Stimulated activated naive B cell treated with anti-CD40 and anti-IgM and Interleukin-4, amounts not matched to agents 10 μg/mL and 1 μg/mL and 100 μg/mL, for 72 hours (primary cell): ENCODE data around the gene KCNJ6.
A peak's percentile ranks its signal among the peaks of the same experiment; 100 is the strongest.
"Not testable (repeated sequence)": the region's sequence is repeated elsewhere in the genome, so short reads cannot be mapped to it uniquely, and the experiment has no call there.

Source experiments
- ATAC-seq, 2 donors: fragments of 150-1000 bp; cut with Tn5 transposase; replicated peaks; 2 replicates each; pipeline ENCODE4 v1.10.0; 2021; ENCODE audit warnings: moderate library complexity in 1 of 2
- DNase-seq: peaks from one replicate; pipeline ENCODE4 v3.0.0; 2021
- H3K27ac Mint-ChIP-seq: one replicate; pipeline ENCODE4 v1.8.0; 2022; ENCODE audit warnings: mild to moderate bottlenecking, mixed read lengths
- H3K27me3 Mint-ChIP-seq, 2 donors: one replicate each; pipeline ENCODE4 v1.8.0; 2022; ENCODE audit warnings: mixed read lengths in 2 of 2
- H3K36me3 Mint-ChIP-seq, 2 donors: one replicate each; pipeline ENCODE4 v1.8.0; 2022; ENCODE audit warnings: mixed read lengths in 2 of 2, mild to moderate bottlenecking in 1 of 2
- H3K4me1 Mint-ChIP-seq, 2 donors: one replicate each; pipeline ENCODE4 v1.8.0; 2022; ENCODE audit warnings: mixed read lengths in 2 of 2, mild to moderate bottlenecking in 1 of 2
- H3K4me3 Mint-ChIP-seq, 2 donors: one replicate each; pipeline ENCODE4 v1.8.0; 2022; ENCODE audit warnings: mild to moderate bottlenecking in 2 of 2, mixed read lengths in 2 of 2, moderate library complexity in 1 of 2
- H3K9me3 Mint-ChIP-seq, 2 donors: one replicate each; pipeline ENCODE4 v1.8.0; 2022; ENCODE audit warnings: mixed read lengths in 2 of 2, mild to moderate bottlenecking in 1 of 2

Gene KCNJ6

GRCh38 chr21:37753122-37753599 lies 163.1 kb downstream of the KCNJ6 start:
- no peaks in the 10 kb centered on the region for H3K27me3 Mint-ChIP-seq
- H3K27ac Mint-ChIP-seq, result no peak overlapping the region
- DNase-seq, result no peak
- no peak overlapping the region for H3K4me3 Mint-ChIP-seq
- H3K9me3 Mint-ChIP-seq, result peaks cover 0 to 2% of the 10 kb centered on the region in 2 donors
- no peaks in the 10 kb centered on the region for H3K4me1 Mint-ChIP-seq
- no peak for ATAC-seq
- H3K36me3 Mint-ChIP-seq, result no peaks in the 10 kb centered on the region

GRCh38 chr21:37751268-37751975 lies 164.8 kb downstream of the KCNJ6 start:
- no peaks in the 10 kb centered on the region for H3K36me3 Mint-ChIP-seq
- DNase-seq (no peak), ATAC-seq (no peak)
- H3K9me3 Mint-ChIP-seq, result peaks cover 3 to 4% of the 10 kb centered on the region in 2 donors
- no peaks in the 10 kb centered on the region for H3K4me1 Mint-ChIP-seq
- no peak overlapping the region for H3K4me3 Mint-ChIP-seq
- H3K27me3 Mint-ChIP-seq, result peaks cover 0 to 3% of the 10 kb centered on the region in 2 donors
- H3K27ac Mint-ChIP-seq, result no peak overlapping the region

- Mint-ChIP-seq H3K27ac (no peak overlapping the region), H3K9me3 (peaks cover 3 to 6% of the 10 kb centered on the region in 2 donors), H3K27me3 (peaks cover 0 to 3% of the 10 kb centered on the region in 2 donors), H3K36me3 (no peaks in the 10 kb centered on the region), H3K4me3 (no peak overlapping the region), H3K4me1 (no peaks in the 10 kb centered on the region)
- ATAC-seq (no peak), DNase-seq (no peak)
Measured at GRCh38 chr21:37749132-37749531, 167.1 kb downstream of the KCNJ6 start.

- Mint-ChIP-seq H3K27ac (no peak overlapping the region), H3K9me3 (peaks cover 3 to 6% of the 10 kb centered on the region in 2 donors), H3K36me3 (no peaks in the 10 kb centered on the region), H3K27me3 (peaks cover 0 to 3% of the 10 kb centered on the region in 2 donors), H3K4me1 (no peaks in the 10 kb centered on the region), H3K4me3 (no peak overlapping the region)
- ATAC-seq (no peak), DNase-seq (no peak)
Measured at GRCh38 chr21:37748351-37748750, 167.9 kb downstream of the KCNJ6 start.

- Mint-ChIP-seq H3K27me3 (peaks cover 0 to 3% of the 10 kb centered on the region in 2 donors), H3K36me3 (no peaks in the 10 kb centered on the region), H3K4me3 (no peak overlapping the region)
Measured at GRCh38 chr21:37746849-37747248, 169.4 kb downstream of the KCNJ6 start.

GRCh38 chr21:37744551-37744950 lies 171.7 kb downstream of the KCNJ6 start:
- no peaks in the 10 kb centered on the region for H3K36me3 Mint-ChIP-seq
- no peak overlapping the region for H3K27ac Mint-ChIP-seq
- H3K4me3 Mint-ChIP-seq, result no peak overlapping the region
- H3K27me3 Mint-ChIP-seq, result peaks cover 0 to 3% of the 10 kb centered on the region in 2 donors
- peaks cover 2 to 6% of the 10 kb centered on the region in 2 donors for H3K4me1 Mint-ChIP-seq
- DNase-seq (no peak), ATAC-seq (no peak)
- H3K9me3 Mint-ChIP-seq, result peaks cover 3 to 4% of the 10 kb centered on the region in 2 donors

More at GRCh38 chr21:37746849-37747248, 169.4 kb downstream of the KCNJ6 start:
- H3K9me3 Mint-ChIP-seq, result peaks cover 3 to 6% of the 10 kb centered on the region in 2 donors
- DNase-seq (no peak), ATAC-seq (no peak)
- no peak overlapping the region for H3K27ac Mint-ChIP-seq
- H3K4me1 Mint-ChIP-seq, result peaks cover 2 to 6% of the 10 kb centered on the region in 2 donors

GRCh38 chr21:37742532-37742931 lies 173.7 kb downstream of the KCNJ6 start:
- H3K27ac Mint-ChIP-seq, result no peak overlapping the region
- H3K9me3 Mint-ChIP-seq, result peaks cover 3 to 4% of the 10 kb centered on the region in 2 donors
- no peak for ATAC-seq
- no peak overlapping the region for H3K4me3 Mint-ChIP-seq
- peaks cover 5 to 6% of the 10 kb centered on the region in 2 donors for H3K4me1 Mint-ChIP-seq
- no peaks in the 10 kb centered on the region for H3K36me3 Mint-ChIP-seq
- DNase-seq, result no peak
- H3K27me3 Mint-ChIP-seq, result peaks cover 0 to 3% of the 10 kb centered on the region in 2 donors

GRCh38 chr21:37742115-37742514 lies 174.1 kb downstream of the KCNJ6 start:
- Mint-ChIP-seq H3K4me3 (no peak overlapping the region), H3K27me3 (peaks cover 0 to 3% of the 10 kb centered on the region in 2 donors), H3K4me1 (peaks cover 5 to 6% of the 10 kb centered on the region in 2 donors), H3K9me3 (peaks cover 1 to 3% of the 10 kb centered on the region in 2 donors), H3K36me3 (no peaks in the 10 kb centered on the region), H3K27ac (no peak overlapping the region)
- no peak for DNase-seq
- no peak for ATAC-seq

GRCh38 chr21:37737996-37738395 lies 178.3 kb downstream of the KCNJ6 start:
- DNase-seq (no peak), ATAC-seq (peak in 1 of 2 donors; percentile 54)
- no peaks in the 10 kb centered on the region for H3K36me3 Mint-ChIP-seq
- no peak overlapping the region for H3K4me3 Mint-ChIP-seq
- peaks cover 5% of the 10 kb centered on the region in 2 donors for H3K4me1 Mint-ChIP-seq
- H3K27ac Mint-ChIP-seq, result no peak overlapping the region
- H3K9me3 Mint-ChIP-seq, result no peaks in the 10 kb centered on the region
- no peaks in the 10 kb centered on the region for H3K27me3 Mint-ChIP-seq

GRCh38 chr21:37737507-37737906 lies 178.8 kb downstream of the KCNJ6 start:
- DNase-seq (no peak), ATAC-seq (no peak)
- Mint-ChIP-seq H3K4me3 (no peak overlapping the region), H3K4me1 (peaks cover 0 to 3% of the 10 kb centered on the region in 2 donors), H3K27me3 (no peaks in the 10 kb centered on the region), H3K9me3 (no peaks in the 10 kb centered on the region), H3K27ac (no peak overlapping the region), H3K36me3 (no peaks in the 10 kb centered on the region)

GRCh38 chr21:37734846-37735245 lies 181.4 kb downstream of the KCNJ6 start:
- Mint-ChIP-seq H3K4me1 (peaks cover 0 to 3% of the 10 kb centered on the region in 2 donors), H3K36me3 (no peaks in the 10 kb centered on the region), H3K9me3 (no peaks in the 10 kb centered on the region), H3K27me3 (peaks cover 0 to 4% of the 10 kb centered on the region in 2 donors), H3K27ac (no peak overlapping the region), H3K4me3 (no peak overlapping the region)
- no peak for ATAC-seq
- DNase-seq, result no peak

GRCh38 chr21:37732927-37733326 lies 183.3 kb downstream of the KCNJ6 start:
- Mint-ChIP-seq H3K27ac (no peak overlapping the region), H3K4me1 (no peaks in the 10 kb centered on the region), H3K27me3 (peaks cover 0 to 4% of the 10 kb centered on the region in 2 donors), H3K9me3 (no peaks in the 10 kb centered on the region), H3K36me3 (no peaks in the 10 kb centered on the region), H3K4me3 (no peak overlapping the region)
- no peak for ATAC-seq
- DNase-seq, result no peak

GRCh38 chr21:37724201-37724600 lies 192.1 kb downstream of the KCNJ6 start:
- Mint-ChIP-seq H3K4me1 (no peaks in the 10 kb centered on the region), H3K4me3 (no peak overlapping the region), H3K9me3 (no peaks in the 10 kb centered on the region), H3K27me3 (peaks cover under 1 to 18% of the 10 kb centered on the region in 2 donors), H3K36me3 (no peaks in the 10 kb centered on the region), H3K27ac (no peak overlapping the region)
- DNase-seq, result no peak
- ATAC-seq, result no peak

GRCh38 chr21:37717534-37717933 lies 198.7 kb downstream of the KCNJ6 start:
- no peak for ATAC-seq
- no peaks in the 10 kb centered on the region for H3K4me1 Mint-ChIP-seq
- peaks cover 7 to 16% of the 10 kb centered on the region in 2 donors for H3K27me3 Mint-ChIP-seq
- no peak overlapping the region for H3K4me3 Mint-ChIP-seq
- no peaks in the 10 kb centered on the region for H3K36me3 Mint-ChIP-seq
- no peak overlapping the region for H3K27ac Mint-ChIP-seq
- DNase-seq, result no peak
- peaks cover 2 to 4% of the 10 kb centered on the region in 2 donors for H3K9me3 Mint-ChIP-seq

GRCh38 chr21:37712569-37712934 lies 203.7 kb downstream of the KCNJ6 start:
- not testable (repeated sequence) for H3K9me3 Mint-ChIP-seq, H3K27ac Mint-ChIP-seq, DNase-seq, ATAC-seq, H3K36me3 Mint-ChIP-seq, H3K4me1 Mint-ChIP-seq, H3K4me3 Mint-ChIP-seq
- H3K27me3 Mint-ChIP-seq, result peaks cover 23 to 24% of the 10 kb centered on the region in 2 donors
